ENCODE data around the gene LMBR1. TPM values are rescaled to one million over a fixed set of nuclear protein-coding genes. Genes with fewer than 3 reads are reported as not detected.

Gene LMBR1
- total RNA-seq, 5 donors from 2014 or later (not counting 1 experiment from before 2014, with no cell fraction given), result 79.1 to 94.8 (median 83.8) TPM

- peak overlapping the region in 1 of 2 donors; percentile 8 for H3K27ac Mint-ChIP-seq
- peaks cover 2 to 4% (median 3%) of the 10 kb centered on the region in 3 donors for H3K9me3 Mint-ChIP-seq
- peak in 3 of 4 experiments; percentile 54 to 63 (median 59) for ATAC-seq (replicated peaks in 1 of 4)
- Histone ChIP-seq H3K9me3 (no peaks in the 10 kb centered on the region), H3K4me1 (ENCODE audit: control insufficient read depth in 1 of 2, extremely low read depth in 1 of 2, insufficient read depth in 2 of 2, low read length in 2 of 2) (no peaks in the 10 kb centered on the region), H3K27ac (ENCODE audit: low read length) (no peak overlapping the region), H3K36me3 (ENCODE audit: control insufficient read depth in 2 of 2, extremely low read depth in 1 of 2, insufficient read depth in 1 of 2, low read length in 1 of 2) (peaks cover 0 to 3% of the 10 kb centered on the region in 2 donors), H3K4me3 (ENCODE audit: control insufficient read depth in 1 of 2, extremely low read depth in 1 of 2, low read length in 1 of 2) (no peak overlapping the region), H3K27me3 (replicated peaks in 1 of 2; ENCODE audit: control insufficient read depth in 2 of 2, extremely low read depth in 1 of 2, insufficient read depth in 2 of 2, low read length in 1 of 2) (no peaks in the 10 kb centered on the region)
- DNase-seq, result peak in 1 of 35 experiments; percentile 5
- no peak overlapping the region for H3K4me3 Mint-ChIP-seq
- CTCF ChIA-PET, result no interaction called here
- H3K27me3 Mint-ChIP-seq, result no peaks in the 10 kb centered on the region
- POLR2A ChIA-PET, result no interaction called here
- H3K4me1 Mint-ChIP-seq, result peaks cover 20 to 35% (median 25%) of the 10 kb centered on the region in 3 donors
- peaks cover 38% of the 10 kb centered on the region for H3K36me3 Mint-ChIP-seq
- 73% methylated on average over 5 of the region's 5 CpGs for WGBS (ENCODE audit: insufficient coverage)
These were observed 115.5 kb downstream of the LMBR1 start for GRCh38 chr7:156777364-156778069.

DNA sequence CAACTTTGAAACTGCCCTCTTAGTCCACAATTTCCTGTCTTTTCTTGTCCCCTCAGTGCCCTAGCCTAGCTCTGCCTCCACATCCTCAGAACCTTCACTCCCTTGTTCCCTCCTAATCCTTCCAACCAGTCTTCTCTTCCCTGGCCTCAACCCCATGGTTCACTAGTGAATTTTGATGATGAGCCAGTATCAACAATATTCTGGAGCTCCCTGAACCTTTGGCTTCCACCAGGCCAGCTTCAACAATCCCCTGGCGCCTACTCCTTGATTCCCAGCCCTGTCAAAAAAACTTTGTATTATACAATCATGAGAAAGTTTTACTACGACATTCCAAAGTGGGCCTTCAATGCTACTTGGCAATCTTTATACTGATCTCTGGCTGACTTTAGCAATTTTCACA is 116.5 kb downstream of the LMBR1 start:
- Mint-ChIP-seq H3K27me3 (no peaks in the 10 kb centered on the region), H3K4me1 (peaks cover 20 to 33% (median 23%) of the 10 kb centered on the region in 3 donors), H3K4me3 (no peak overlapping the region), H3K9me3 (peaks cover 2 to 4% (median 3%) of the 10 kb centered on the region in 3 donors), H3K36me3 (peaks cover 36% of the 10 kb centered on the region), H3K27ac (no peak overlapping the region)
- DNase-seq (no peak), ATAC-seq (replicated peaks in 1 of 4) (no peak)
- Histone ChIP-seq H3K4me3 (ENCODE audit: control insufficient read depth in 1 of 2, extremely low read depth in 1 of 2, low read length in 1 of 2) (no peak overlapping the region), H3K9me3 (no peaks in the 10 kb centered on the region), H3K27ac (ENCODE audit: low read length) (no peak overlapping the region), H3K36me3 (ENCODE audit: control insufficient read depth in 2 of 2, extremely low read depth in 1 of 2, insufficient read depth in 1 of 2, low read length in 1 of 2) (peaks cover 0 to 3% of the 10 kb centered on the region in 2 donors), H3K27me3 (replicated peaks in 1 of 2; ENCODE audit: control insufficient read depth in 2 of 2, extremely low read depth in 1 of 2, insufficient read depth in 2 of 2, low read length in 1 of 2) (no peaks in the 10 kb centered on the region), H3K4me1 (ENCODE audit: control insufficient read depth in 1 of 2, extremely low read depth in 1 of 2, insufficient read depth in 2 of 2, low read length in 2 of 2) (no peaks in the 10 kb centered on the region)
- ChIA-PET POLR2A (no interaction called here), CTCF (no interaction called here)
- 100% methylated on average over 1 of the region's 2 CpGs for WGBS (ENCODE audit: insufficient coverage)

GRCh38 chr7:156773966-156774365 is 119.0 kb downstream of the LMBR1 start:
- Mint-ChIP-seq H3K27ac (no peak overlapping the region), H3K36me3 (peaks cover 34% of the 10 kb centered on the region), H3K4me3 (no peak overlapping the region), H3K9me3 (peaks cover 2 to 4% (median 3%) of the 10 kb centered on the region in 3 donors), H3K27me3 (no peaks in the 10 kb centered on the region), H3K4me1 (peaks cover 22 to 36% (median 23%) of the 10 kb centered on the region in 3 donors)
- Histone ChIP-seq H3K27ac (ENCODE audit: low read length) (no peak overlapping the region), H3K4me3 (ENCODE audit: control insufficient read depth in 1 of 2, extremely low read depth in 1 of 2, low read length in 1 of 2) (no peak overlapping the region), H3K4me1 (ENCODE audit: control insufficient read depth in 1 of 2, extremely low read depth in 1 of 2, insufficient read depth in 2 of 2, low read length in 2 of 2) (no peaks in the 10 kb centered on the region), H3K27me3 (replicated peaks in 1 of 2; ENCODE audit: control insufficient read depth in 2 of 2, extremely low read depth in 1 of 2, insufficient read depth in 2 of 2, low read length in 1 of 2) (no peaks in the 10 kb centered on the region), H3K9me3 (no peaks in the 10 kb centered on the region), H3K36me3 (ENCODE audit: control insufficient read depth in 2 of 2, extremely low read depth in 1 of 2, insufficient read depth in 1 of 2, low read length in 1 of 2) (peaks cover 0 to 3% of the 10 kb centered on the region in 2 donors)
- ChIA-PET POLR2A (interaction anchor here in 1 of 2 donors (0.7 kb wide), 1 partner anchor 1303 kb away, joined by 8 read pairs; no protein-coding TSS in a partner anchor), CTCF (no interaction called here)
- no peak for DNase-seq
- no CpG with 5 or more reads among the region's 1 CpG for WGBS (ENCODE audit: insufficient coverage)
- ATAC-seq (replicated peaks in 1 of 4), result no peak

DNA sequence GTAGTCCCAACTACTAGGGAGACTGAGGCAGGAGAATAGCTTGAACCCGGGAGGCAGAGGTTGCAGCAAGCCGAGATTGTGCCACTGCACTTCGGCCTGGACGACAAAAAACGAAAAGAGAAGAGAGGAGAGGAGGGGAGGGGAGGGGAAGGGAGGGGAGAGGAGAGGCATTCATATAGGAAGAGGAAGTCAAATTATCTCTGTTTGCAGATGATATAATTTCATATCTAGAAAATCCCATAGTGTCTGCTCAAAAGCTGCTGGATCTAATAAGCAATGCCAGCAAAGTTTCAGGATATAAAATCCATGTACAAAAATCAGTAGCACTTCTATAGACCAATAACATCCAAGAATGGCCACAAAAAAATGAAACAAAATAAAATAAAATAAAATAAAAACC is 120.3 kb downstream of the LMBR1 start:
- CTCF ChIA-PET, result no interaction called here
- Histone ChIP-seq H3K36me3 (ENCODE audit: control insufficient read depth in 2 of 2, extremely low read depth in 1 of 2, insufficient read depth in 1 of 2, low read length in 1 of 2) (peaks cover 0 to 3% of the 10 kb centered on the region in 2 donors), H3K4me3 (ENCODE audit: control insufficient read depth in 1 of 2, extremely low read depth in 1 of 2, low read length in 1 of 2) (no peak overlapping the region), H3K27me3 (replicated peaks in 1 of 2; ENCODE audit: control insufficient read depth in 2 of 2, extremely low read depth in 1 of 2, insufficient read depth in 2 of 2, low read length in 1 of 2) (no peaks in the 10 kb centered on the region), H3K9me3 (no peaks in the 10 kb centered on the region), H3K4me1 (ENCODE audit: control insufficient read depth in 1 of 2, extremely low read depth in 1 of 2, insufficient read depth in 2 of 2, low read length in 2 of 2) (no peaks in the 10 kb centered on the region), H3K27ac (ENCODE audit: low read length) (no peak overlapping the region)
- Mint-ChIP-seq H3K4me1 (peaks cover 18 to 33% (median 20%) of the 10 kb centered on the region in 3 donors), H3K36me3 (peaks cover 31% of the 10 kb centered on the region), H3K27ac (no peak overlapping the region), H3K9me3 (peaks cover 2 to 4% (median 3%) of the 10 kb centered on the region in 3 donors), H3K27me3 (no peaks in the 10 kb centered on the region), H3K4me3 (no peak overlapping the region)
- WGBS (ENCODE audit: insufficient coverage), result 88% methylated on average over 3 of the region's 5 CpGs
- ATAC-seq (replicated peaks in 1 of 4) (no peak), DNase-seq (no peak)
- POLR2A ChIA-PET, result interaction anchor here in 1 of 2 donors (0.7 kb wide), 1 partner anchor 967 kb away, joined by 9 read pairs; no protein-coding TSS in a partner anchor

- no peak for DNase-seq
- H3K9me3 Mint-ChIP-seq, result peaks cover 0 to 4% (median 2%) of the 10 kb centered on the region in 3 donors
- H3K27ac ChIP-seq (ENCODE audit: low read length), result no peak overlapping the region
- no peaks in the 10 kb centered on the region for H3K36me3 ChIP-seq (ENCODE audit: control insufficient read depth in 2 of 2, extremely low read depth in 1 of 2, insufficient read depth in 1 of 2, low read length in 1 of 2)
- H3K4me1 ChIP-seq (ENCODE audit: control insufficient read depth in 1 of 2, extremely low read depth in 1 of 2, insufficient read depth in 2 of 2, low read length in 2 of 2), result no peaks in the 10 kb centered on the region
- no peak overlapping the region for H3K27ac Mint-ChIP-seq
- peaks cover 21% of the 10 kb centered on the region for H3K36me3 Mint-ChIP-seq
- 100% methylated on average over 3 of the region's 6 CpGs for WGBS (ENCODE audit: insufficient coverage)
- CTCF ChIA-PET, result interaction anchor here in 1 of 2 donors (0.8 kb wide), 1 partner anchor 13 kb away, joined by 3 read pairs; no protein-coding TSS in a partner anchor
- H3K4me1 Mint-ChIP-seq, result peaks cover 11 to 19% (median 13%) of the 10 kb centered on the region in 3 donors
- no peaks in the 10 kb centered on the region for H3K27me3 ChIP-seq (replicated peaks in 1 of 2; ENCODE audit: control insufficient read depth in 2 of 2, extremely low read depth in 1 of 2, insufficient read depth in 2 of 2, low read length in 1 of 2)
- no peaks in the 10 kb centered on the region for H3K9me3 ChIP-seq
- H3K4me3 Mint-ChIP-seq, result no peak overlapping the region
- H3K4me3 ChIP-seq (ENCODE audit: control insufficient read depth in 1 of 2, extremely low read depth in 1 of 2, low read length in 1 of 2), result no peak overlapping the region
- no peak for ATAC-seq (replicated peaks in 1 of 4)
- POLR2A ChIA-PET, result no interaction called here
- no peaks in the 10 kb centered on the region for H3K27me3 Mint-ChIP-seq
These were observed 124.1 kb downstream of the LMBR1 start for GRCh38 chr7:156768698-156769472.

DNA sequence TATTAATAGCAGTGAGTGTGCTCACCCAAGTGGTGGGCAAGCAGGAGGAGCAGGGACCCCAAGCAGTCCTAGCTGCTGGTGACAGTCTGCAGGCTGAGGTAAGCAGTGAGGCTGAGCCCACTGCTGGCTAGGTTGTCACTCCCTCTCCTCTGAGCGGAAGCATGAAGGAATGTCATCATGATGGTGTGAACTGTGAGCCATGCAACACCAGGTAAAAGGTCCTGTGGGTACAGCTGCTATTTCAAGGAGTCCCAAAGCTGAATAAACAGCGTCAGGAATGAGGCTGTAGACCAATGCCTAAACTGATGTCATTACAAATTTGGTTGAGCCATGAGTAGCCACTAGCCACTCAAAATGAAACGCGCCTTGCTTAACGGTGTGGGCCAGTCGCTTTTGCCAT is 126.3 kb downstream of the LMBR1 start:
- no peak for ATAC-seq (replicated peaks in 1 of 4)
- CTCF ChIA-PET, result no interaction called here
- Histone ChIP-seq H3K4me3 (ENCODE audit: control insufficient read depth in 1 of 2, extremely low read depth in 1 of 2, low read length in 1 of 2) (no peak overlapping the region), H3K36me3 (ENCODE audit: control insufficient read depth in 2 of 2, extremely low read depth in 1 of 2, insufficient read depth in 1 of 2, low read length in 1 of 2) (peaks cover 0 to 2% of the 10 kb centered on the region in 2 donors), H3K27me3 (replicated peaks in 1 of 2; ENCODE audit: control insufficient read depth in 2 of 2, extremely low read depth in 1 of 2, insufficient read depth in 2 of 2, low read length in 1 of 2) (no peaks in the 10 kb centered on the region), H3K4me1 (ENCODE audit: control insufficient read depth in 1 of 2, extremely low read depth in 1 of 2, insufficient read depth in 2 of 2, low read length in 2 of 2) (no peaks in the 10 kb centered on the region), H3K9me3 (no peaks in the 10 kb centered on the region), H3K27ac (ENCODE audit: low read length) (no peak overlapping the region)
- Mint-ChIP-seq H3K27me3 (no peaks in the 10 kb centered on the region), H3K36me3 (peaks cover 27% of the 10 kb centered on the region), H3K9me3 (no peaks in the 10 kb centered on the region), H3K4me3 (no peak overlapping the region), H3K27ac (no peak overlapping the region), H3K4me1 (peaks cover 3 to 10% (median 5%) of the 10 kb centered on the region in 3 donors)
- DNase-seq, result no peak
- WGBS (ENCODE audit: insufficient coverage), result 94% methylated on average over 5 of the region's 6 CpGs
- POLR2A ChIA-PET, result no interaction called here

Data from T-cell (primary cell).